RWPE2 (cell line): Measurements from ENCODE around the gene C19orf67.

Experiments used
- ATAC-seq: fragments of 200-7000 bp; cut with Tn5 transposase; 3 replicates; pipeline ENCODE4 v1.9.1; 2021; ENCODE audit warnings: low read depth
- DNase-seq: peaks from one replicate; pipeline ENCODE4 v3.0.0-alpha.2; 2020; ENCODE audit warnings: low spot score
- H3K27ac ChIP-seq: fragments of 450-650 bp; 2 replicates; pipeline ENCODE4 v1.5.1; 2017; ENCODE audit warnings: mild to moderate bottlenecking; ENCODE audit not compliant: poor library complexity, severe bottlenecking
- H3K27me3 ChIP-seq: fragments of 250-450 bp; sonication (Bioruptor Pico); 2 replicates; pipeline ENCODE4 v1.5.1; 2021; ENCODE audit warnings: mild to moderate bottlenecking, moderate library complexity; ENCODE audit not compliant: insufficient read depth, poor library complexity, severe bottlenecking
- H3K36me3 ChIP-seq: fragments of 250-450 bp; sonication (Bioruptor Pico); 2 replicates; pipeline ENCODE4 v1.5.1; 2020; ENCODE audit warnings: low read depth, mild to moderate bottlenecking, moderate library complexity
- H3K4me1 ChIP-seq: fragments of 250-450 bp; sonication (Bioruptor Pico); 2 replicates; pipeline ENCODE4 v1.5.1; 2021; ENCODE audit warnings: mild to moderate bottlenecking, moderate library complexity; ENCODE audit not compliant: insufficient read depth, poor library complexity, severe bottlenecking
- H3K4me3 ChIP-seq: fragments of 250-450 bp; sonication (Bioruptor Pico); 2 replicates; pipeline ENCODE4 v1.5.1; 2021; ENCODE audit warnings: mild to moderate bottlenecking, moderate library complexity; ENCODE audit not compliant: severe bottlenecking
- H3K9me3 ChIP-seq: fragments of 250-450 bp; sonication (Bioruptor Pico); 2 replicates; pipeline ENCODE4 v1.5.1; 2021; ENCODE audit warnings: mild to moderate bottlenecking, moderate library complexity; ENCODE audit not compliant: severe bottlenecking
- CTCF ChIP-seq: fragments of 450-650 bp; IDR thresholded peaks from one replicate; pipeline ENCODE4 v1.5.1; 2017; ENCODE audit warnings: mild to moderate bottlenecking, moderate library complexity; ENCODE audit not compliant: poor library complexity, severe bottlenecking

C19orf67 gene

GRCh38 chr19:14096272-14096992 is 10.8 kb upstream of the C19orf67 start:
- peak; percentile 15 for TF ChIP-seq CTCF
- no peaks in the 10 kb centered on the region for H3K4me1 ChIP-seq
- ATAC-seq = no peak; the same call in 2 of the 3 replicates

GRCh38 chr19:14094854-14095253 is 9.3 kb upstream of the C19orf67 start:
- H3K4me1 ChIP-seq = no peaks in the 10 kb centered on the region
- peaks cover 6% of the 10 kb centered on the region; the same call in 1 of the 2 replicates for H3K36me3 ChIP-seq
- DNase-seq (no peak), ATAC-seq (no peak)
- H3K9me3 ChIP-seq = no peaks in the 10 kb centered on the region
- TF ChIP-seq CTCF = no peak
- no peaks in the 10 kb centered on the region for H3K27me3 ChIP-seq
- H3K27ac ChIP-seq = no peak overlapping the region
- no peak overlapping the region for H3K4me3 ChIP-seq

More at GRCh38 chr19:14096272-14096992, 10.8 kb upstream of the C19orf67 start:
- Histone ChIP-seq H3K36me3 (peaks cover 17% of the 10 kb centered on the region), H3K4me3 (no peak overlapping the region), H3K27me3 (no peaks in the 10 kb centered on the region), H3K27ac (no peak overlapping the region), H3K9me3 (no peaks in the 10 kb centered on the region)
- no peak for DNase-seq

GRCh38 chr19:14093117-14093823 is 7.7 kb upstream of the C19orf67 start:
- DNase-seq (no peak), ATAC-seq (no peak)
- H3K4me1 ChIP-seq = no peaks in the 10 kb centered on the region
- no peaks in the 10 kb centered on the region for H3K27me3 ChIP-seq
- H3K9me3 ChIP-seq = no peaks in the 10 kb centered on the region
- H3K36me3 ChIP-seq = peaks cover 16% of the 10 kb centered on the region
- H3K27ac ChIP-seq = no peak overlapping the region
- TF ChIP-seq CTCF = no peak
- H3K4me3 ChIP-seq = no peak overlapping the region

GRCh38 chr19:14091813-14092462 is 6.4 kb upstream of the C19orf67 start:
- peak overlapping the region; percentile 70 for H3K4me3 ChIP-seq
- H3K36me3 ChIP-seq = peaks cover 26% of the 10 kb centered on the region
- H3K4me1 ChIP-seq = no peaks in the 10 kb centered on the region
- ATAC-seq (no peak), DNase-seq (no peak)
- H3K27ac ChIP-seq = peak overlapping the region; percentile 67
- H3K9me3 ChIP-seq = no peaks in the 10 kb centered on the region
- no peak for TF ChIP-seq CTCF
- H3K27me3 ChIP-seq = no peaks in the 10 kb centered on the region
